Cardiac muscle cell (in vitro differentiated cells and primary cell): Measurements from ENCODE around the gene YIF1A. TPM values are rescaled to one million over a fixed set of nuclear protein-coding genes. Genes with fewer than 3 reads are reported as not detected.

ENCODE experiments used
- DNase-seq, 2 donors: peaks; one replicate each; pipeline versions ENCODE4 v3.0.0 to v3.0.0-alpha.2; 2010 to 2017; ENCODE audit warnings: low read depth in 1 of 2, low spot score in 1 of 2
- H3K27ac ChIP-seq: fragments of 200-600 bp; sonication (generic); 2 replicates; pipeline ENCODE4 v1.5.1; 2016
- H3K27me3 ChIP-seq: fragments of 200-600 bp; sonication (generic); 2 replicates; pipeline ENCODE4 v1.6.0; 2016; ENCODE audit warnings: control low read depth
- H3K36me3 ChIP-seq: fragments of 200-600 bp; sonication (generic); 2 replicates; pipeline ENCODE4 v1.5.1; 2016; ENCODE audit warnings: control low read depth
- H3K4me1 ChIP-seq: fragments of 200-600 bp; sonication (generic); 2 replicates; pipeline ENCODE4 v1.8.1; 2017; ENCODE audit warnings: low read depth, mild to moderate bottlenecking, mixed run types
- H3K4me3 ChIP-seq: fragments of 200-600 bp; sonication (generic); 2 replicates; pipeline ENCODE4 v1.5.1; 2016; ENCODE audit warnings: mild to moderate bottlenecking
- H3K9me3 ChIP-seq: fragments of 200-600 bp; sonication (generic); 2 replicates; pipeline ENCODE4 v1.5.1; 2017; ENCODE audit warnings: low read depth, mild to moderate bottlenecking, control low read depth
- polyA plus RNA-seq: library from polyadenylated mRNA; unstranded; fragments of >200 nt; fragmentation: Nextera tagmentation; extraction: Ambion mirVana; gene quantifications from 2 replicates; pipeline ENCODE4 v1.2.1, GENCODE V29; 2016
- total RNA-seq: library from RNA; depleted of rRNA; stranded (reverse); fragments of >200 nt; gene quantifications from 2 replicates; pipeline ENCODE4 v1.2.3, GENCODE V29; 2016
- TF ChIP-seq, protein P1 (sequence below): IDR thresholded peaks from 2 replicates; pipeline ENCODE4 v1.5.1; 2012; ENCODE audit warnings: low read depth, mild to moderate bottlenecking, low read length

Gene YIF1A
- total and polyA plus RNA-seq, 2 experiments from 2014 or later = 68.2 to 147 TPM

- TF ChIP-seq, protein P1, sequence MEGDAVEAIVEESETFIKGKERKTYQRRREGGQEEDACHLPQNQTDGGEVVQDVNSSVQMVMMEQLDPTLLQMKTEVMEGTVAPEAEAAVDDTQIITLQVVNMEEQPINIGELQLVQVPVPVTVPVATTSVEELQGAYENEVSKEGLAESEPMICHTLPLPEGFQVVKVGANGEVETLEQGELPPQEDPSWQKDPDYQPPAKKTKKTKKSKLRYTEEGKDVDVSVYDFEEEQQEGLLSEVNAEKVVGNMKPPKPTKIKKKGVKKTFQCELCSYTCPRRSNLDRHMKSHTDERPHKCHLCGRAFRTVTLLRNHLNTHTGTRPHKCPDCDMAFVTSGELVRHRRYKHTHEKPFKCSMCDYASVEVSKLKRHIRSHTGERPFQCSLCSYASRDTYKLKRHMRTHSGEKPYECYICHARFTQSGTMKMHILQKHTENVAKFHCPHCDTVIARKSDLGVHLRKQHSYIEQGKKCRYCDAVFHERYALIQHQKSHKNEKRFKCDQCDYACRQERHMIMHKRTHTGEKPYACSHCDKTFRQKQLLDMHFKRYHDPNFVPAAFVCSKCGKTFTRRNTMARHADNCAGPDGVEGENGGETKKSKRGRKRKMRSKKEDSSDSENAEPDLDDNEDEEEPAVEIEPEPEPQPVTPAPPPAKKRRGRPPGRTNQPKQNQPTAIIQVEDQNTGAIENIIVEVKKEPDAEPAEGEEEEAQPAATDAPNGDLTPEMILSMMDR = no peak
- H3K36me3 ChIP-seq = peaks cover under 1% of the 10 kb centered on the region
Observed at GRCh38 chr11:66247801-66248200, 41.1 kb downstream of the YIF1A start.

GRCh38 chr11:66247295-66247694, 41.6 kb downstream of the YIF1A start:
- H3K4me3 ChIP-seq = no peak overlapping the region
- no peaks in the 10 kb centered on the region for H3K9me3 ChIP-seq
- TF ChIP-seq, protein P1 = no peak
- no peaks in the 10 kb centered on the region for H3K27me3 ChIP-seq
- no peaks in the 10 kb centered on the region for H3K4me1 ChIP-seq
- DNase-seq = no peak
- no peak overlapping the region for H3K27ac ChIP-seq
- H3K36me3 ChIP-seq = peaks cover 3% of the 10 kb centered on the region

More at GRCh38 chr11:66247801-66248200, 41.1 kb downstream of the YIF1A start:
- Histone ChIP-seq H3K9me3 (no peaks in the 10 kb centered on the region), H3K27me3 (no peaks in the 10 kb centered on the region), H3K27ac (no peak overlapping the region), H3K4me1 (no peaks in the 10 kb centered on the region), H3K4me3 (no peak overlapping the region)
- no peak for DNase-seq

- DNase-seq = no peak
- Histone ChIP-seq H3K9me3 (no peaks in the 10 kb centered on the region), H3K4me3 (no peak overlapping the region), H3K27ac (no peak overlapping the region), H3K4me1 (no peaks in the 10 kb centered on the region), H3K36me3 (peaks cover 10% of the 10 kb centered on the region), H3K27me3 (no peaks in the 10 kb centered on the region)
- TF ChIP-seq, protein P1 = no peak
Observed at GRCh38 chr11:66243782-66244535, 45.0 kb downstream of the YIF1A start.

DNA sequence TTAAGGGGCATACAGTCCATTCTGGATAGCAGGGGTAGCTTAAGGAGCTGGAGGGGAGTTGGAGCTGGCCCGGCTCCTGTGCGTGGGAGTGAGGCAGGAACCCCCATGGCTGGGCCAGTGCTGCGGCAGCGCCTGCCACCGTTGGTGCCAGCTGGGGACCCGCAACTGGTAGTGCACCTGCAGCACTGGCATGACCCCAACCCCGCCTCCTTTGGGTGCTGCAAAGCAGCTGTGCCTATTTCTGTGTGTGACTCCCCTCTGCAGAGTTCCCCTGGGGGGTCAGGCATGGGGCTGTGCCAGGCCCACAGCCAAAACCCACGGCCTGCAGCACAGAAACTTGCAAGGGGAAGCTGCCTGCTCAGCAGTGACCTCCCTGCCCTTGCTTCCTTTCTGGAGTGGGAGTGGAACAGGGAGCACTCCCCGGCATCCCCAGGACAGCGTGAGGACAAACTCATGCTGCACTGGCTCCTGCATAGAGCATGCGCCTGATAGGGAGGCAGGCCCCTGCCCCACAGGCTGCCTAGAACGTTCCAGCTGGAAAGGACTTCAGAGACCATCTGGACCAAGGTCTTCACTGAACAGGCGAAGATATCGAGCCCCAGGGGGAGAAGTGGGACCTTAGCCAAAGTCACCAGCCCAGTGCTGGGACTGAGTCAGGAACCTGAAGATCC, 46.7 kb downstream of the YIF1A start:
- H3K36me3 ChIP-seq = peaks cover 10% of the 10 kb centered on the region

DNA sequence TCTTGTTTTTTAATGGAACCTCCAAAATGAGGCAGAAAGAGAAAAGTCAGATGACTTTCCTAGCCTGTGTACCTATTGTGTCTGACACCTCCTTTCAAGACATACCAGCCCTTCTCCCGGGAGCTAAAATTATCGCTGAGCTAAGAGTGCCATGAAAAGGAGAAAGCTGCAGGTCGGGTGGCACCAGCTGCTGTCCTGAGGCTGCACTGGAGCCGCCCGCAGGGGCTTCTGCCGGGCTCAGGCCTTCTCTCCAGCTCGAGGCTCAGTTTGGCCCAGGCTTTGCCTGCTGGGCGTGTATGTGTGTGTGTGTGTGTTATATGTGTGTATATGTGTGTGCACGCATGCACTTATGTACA, 48.2 kb downstream of the YIF1A start:
- no peak for DNase-seq
- Histone ChIP-seq H3K36me3 (peaks cover 10% of the 10 kb centered on the region), H3K27ac (no peak overlapping the region)

More for the DNA sequence above, 46.7 kb downstream of the YIF1A start:
- no peak overlapping the region for H3K27ac ChIP-seq
- TF ChIP-seq, protein P1 = no peak
- no peak for DNase-seq
- no peak overlapping the region for H3K4me3 ChIP-seq
- no peaks in the 10 kb centered on the region for H3K9me3 ChIP-seq
- no peaks in the 10 kb centered on the region for H3K4me1 ChIP-seq
- no peaks in the 10 kb centered on the region for H3K27me3 ChIP-seq

More for the DNA sequence above, 48.2 kb downstream of the YIF1A start:
- TF ChIP-seq, protein P1 = no peak
- no peak overlapping the region for H3K4me3 ChIP-seq
- no peaks in the 10 kb centered on the region for H3K4me1 ChIP-seq
- no peaks in the 10 kb centered on the region for H3K9me3 ChIP-seq
- no peaks in the 10 kb centered on the region for H3K27me3 ChIP-seq
